GM23338 (cell line): Measurements from ENCODE around the gene DOCK1. TPM values are rescaled to one million over a fixed set of nuclear protein-coding genes. Genes with fewer than 3 reads are reported as not detected.

Experiments used
- ATAC-seq: fragments of 200-7000 bp; cut with Tn5 transposase; 3 replicates; pipeline ENCODE4 v1.9.1; 2020
- DNase-seq: peaks from one replicate; pipeline ENCODE4 v3.0.0-alpha.2; 2015; ENCODE audit warnings: low spot score
- H2AFZ ChIP-seq: fragments of 200-600 bp; sonication (generic); 2 replicates; pipeline ENCODE4 v1.8.0; 2016; ENCODE audit warnings: antibody characterized with exemption, mild to moderate bottlenecking, moderate library complexity
- H3F3A ChIP-seq: fragments of 200-600 bp; sonication (generic); replicated peaks from 2 replicates; pipeline ENCODE4 v1.8.0; 2017; ENCODE audit warnings: antibody characterized with exemption, mixed run types, low read depth
- H3K27ac ChIP-seq: fragments of 200-600 bp; sonication (generic); 2 replicates; pipeline ENCODE4 v1.6.1; 2016; ENCODE audit warnings: low read depth
- H3K27me3 ChIP-seq: fragments of 200-600 bp; sonication (generic); 2 replicates; pipeline ENCODE4 v1.8.0; 2016; ENCODE audit warnings: mild to moderate bottlenecking, mixed run types, moderate library complexity; ENCODE audit not compliant: insufficient read depth
- H3K36me3 ChIP-seq: fragments of 200-600 bp; sonication (generic); 2 replicates; pipeline ENCODE4 v1.8.0; 2016; ENCODE audit warnings: mild to moderate bottlenecking; ENCODE audit not compliant: insufficient read depth
- H3K4me1 ChIP-seq: fragments of 200-600 bp; sonication (generic); 2 replicates; pipeline ENCODE4 v1.8.0; 2016; ENCODE audit warnings: mild to moderate bottlenecking, moderate library complexity; ENCODE audit not compliant: insufficient read depth
- H3K4me2 ChIP-seq: fragments of 200-600 bp; sonication (generic); 2 replicates; pipeline ENCODE4 v1.7.1; 2017; ENCODE audit warnings: mixed run types
- H3K4me3 ChIP-seq: fragments of 200-600 bp; sonication (generic); 2 replicates; pipeline ENCODE4 v1.6.1; 2016; ENCODE audit warnings: mixed run types
- H3K79me2 ChIP-seq: fragments of 200-600 bp; sonication (generic); replicated peaks from 2 replicates; pipeline ENCODE4 v1.8.0; 2017; ENCODE audit warnings: mild to moderate bottlenecking; ENCODE audit not compliant: insufficient read depth
- H3K9me2 ChIP-seq: fragments of 200-600 bp; sonication (generic); 2 replicates; pipeline ENCODE4 v1.8.0; 2017; ENCODE audit not compliant: insufficient read depth
- H4K20me1 ChIP-seq: fragments of 200-600 bp; sonication (generic); replicated peaks from 2 replicates; pipeline ENCODE4 v1.8.0; 2017; ENCODE audit warnings: mild to moderate bottlenecking; ENCODE audit not compliant: insufficient read depth
- H3K27ac Mint-ChIP-seq: 2 replicates; pipeline ENCODE4 v1.8.0; 2020; ENCODE audit warnings: inconsistent platforms, mild to moderate bottlenecking, moderate library complexity, mixed read lengths
- H3K27me3 Mint-ChIP-seq: 3 replicates; pipeline ENCODE4 v1.8.0; 2022; ENCODE audit warnings: low read depth, mild to moderate bottlenecking, moderate library complexity, mixed read lengths, inconsistent platforms; ENCODE audit not compliant: insufficient read depth, poor library complexity
- H3K36me3 Mint-ChIP-seq: 3 replicates; pipeline ENCODE4 v1.8.0; 2021; ENCODE audit warnings: low read depth, mild to moderate bottlenecking, inconsistent platforms, moderate library complexity, mixed read lengths
- H3K4me1 Mint-ChIP-seq: 3 replicates; pipeline ENCODE4 v1.8.0; 2020; ENCODE audit warnings: mild to moderate bottlenecking, inconsistent platforms, mixed read lengths
- H3K4me3 Mint-ChIP-seq: 3 replicates; pipeline ENCODE4 v1.8.0; 2021; ENCODE audit warnings: moderate library complexity, mild to moderate bottlenecking, inconsistent platforms, mixed read lengths
- H3K9me3 Mint-ChIP-seq: 3 replicates; pipeline ENCODE4 v1.8.0; 2020; ENCODE audit warnings: moderate library complexity, mild to moderate bottlenecking, inconsistent platforms, mixed read lengths
- CREB1 ChIP-seq: fragments of 250-450 bp; sonication (Bioruptor Pico); IDR thresholded peaks from 2 replicates; pipeline ENCODE4 v1.5.0; 2020; ENCODE audit warnings: low read depth, mild to moderate bottlenecking, moderate library complexity
- CTCF ChIP-seq, 2 experiments: fragments of 200-600 bp in 1 of 2; sonication (generic) in 1 of 2; conservative IDR thresholded peaks; 2 replicates each; pipeline versions ENCODE4 v1.5.1 to v1.6.1; 2016 to 2017; ENCODE audit warnings: antibody characterized with exemption in 2 of 2, low read depth in 2 of 2, mild to moderate bottlenecking in 2 of 2, moderate library complexity in 1 of 2
- ETS1 ChIP-seq: IDR thresholded peaks from 2 replicates; pipeline ENCODE4 v1.6.1; 2016; ENCODE audit warnings: antibody characterized with exemption
- EZH2 ChIP-seq: fragments of 200-600 bp; sonication (generic); IDR thresholded peaks from one replicate; pipeline ENCODE4 v1.8.0; 2017; ENCODE audit warnings: antibody characterized with exemption, mild to moderate bottlenecking, low read depth; ENCODE audit not compliant: unreplicated experiment
- EZH2phosphoT487 ChIP-seq: fragments of 200-600 bp; sonication (generic); IDR thresholded peaks from one replicate; pipeline ENCODE4 v1.8.1; 2018; ENCODE audit warnings: antibody characterized with exemption; ENCODE audit not compliant: unreplicated experiment
- JUNB ChIP-seq: IDR thresholded peaks from one replicate; pipeline ENCODE4 v1.6.1; 2016; ENCODE audit warnings: antibody characterized with exemption; ENCODE audit not compliant: unreplicated experiment
- NANOG ChIP-seq: IDR thresholded peaks from 2 replicates; pipeline ENCODE4 v1.6.1; 2016; ENCODE audit warnings: antibody characterized with exemption, borderline replicate concordance
- POLR2AphosphoS5 ChIP-seq: IDR thresholded peaks from 2 replicates; pipeline ENCODE4 v1.6.1; 2016; ENCODE audit warnings: antibody characterized with exemption, low read depth
- REST ChIP-seq: IDR thresholded peaks from one replicate; pipeline ENCODE4 v1.6.1; 2018; ENCODE audit warnings: antibody characterized with exemption; ENCODE audit not compliant: unreplicated experiment
- STAT1 ChIP-seq: IDR thresholded peaks from one replicate; pipeline ENCODE4 v1.6.1; 2016; ENCODE audit warnings: antibody characterized with exemption; ENCODE audit not compliant: unreplicated experiment
- ZNF114 ChIP-seq: fragments of 250-450 bp; sonication (Bioruptor Pico); IDR thresholded peaks from 2 replicates; pipeline ENCODE4 v1.5.0; 2020; ENCODE audit warnings: mild to moderate bottlenecking, moderate library complexity
- ZNF331 ChIP-seq: fragments of 250-450 bp; sonication (Bioruptor Pico); IDR thresholded peaks from 2 replicates; pipeline ENCODE4 v1.5.0; 2020; ENCODE audit warnings: low read depth, mild to moderate bottlenecking, moderate library complexity
- polyA plus RNA-seq: library from polyadenylated mRNA; unstranded; fragments of >200 nt; fragmentation: Nextera tagmentation; extraction: Ambion mirVana; gene quantifications from 2 replicates; pipeline ENCODE4 v1.2.1, GENCODE V29; 2016
- total RNA-seq: library from RNA; depleted of rRNA; stranded (reverse); fragments of >200 nt; shearing (Covaris generic); gene quantifications from 2 replicates; pipeline ENCODE4 v1.2.3, GENCODE V29; 2014
- TF ChIP-seq, protein P1 (sequence below): fragments of 250-450 bp; sonication (Bioruptor Pico); IDR thresholded peaks from 2 replicates; pipeline ENCODE4 v1.5.0; 2020; ENCODE audit warnings: mild to moderate bottlenecking, moderate library complexity

DOCK1 gene
- total and polyA plus RNA-seq, 2 experiments from 2014 or later: 13.2 to 55.3 TPM

- TF ChIP-seq STAT1 (no peak), CTCF (conservative IDR thresholded peaks at IDR 0.05; ENCODE audit: low read depth in 2 of 2) (no peak), ZNF114 (CRISPR knock-in tag) (no peak), REST (no peak), CREB1 (no peak), ZNF331 (CRISPR knock-in tag) (no peak), JUNB (no peak), NANOG (no peak), POLR2AphosphoS5 (no peak), EZH2 (no peak), EZH2phosphoT487 (no peak), ETS1 (no peak)
- TF ChIP-seq, protein P1, sequence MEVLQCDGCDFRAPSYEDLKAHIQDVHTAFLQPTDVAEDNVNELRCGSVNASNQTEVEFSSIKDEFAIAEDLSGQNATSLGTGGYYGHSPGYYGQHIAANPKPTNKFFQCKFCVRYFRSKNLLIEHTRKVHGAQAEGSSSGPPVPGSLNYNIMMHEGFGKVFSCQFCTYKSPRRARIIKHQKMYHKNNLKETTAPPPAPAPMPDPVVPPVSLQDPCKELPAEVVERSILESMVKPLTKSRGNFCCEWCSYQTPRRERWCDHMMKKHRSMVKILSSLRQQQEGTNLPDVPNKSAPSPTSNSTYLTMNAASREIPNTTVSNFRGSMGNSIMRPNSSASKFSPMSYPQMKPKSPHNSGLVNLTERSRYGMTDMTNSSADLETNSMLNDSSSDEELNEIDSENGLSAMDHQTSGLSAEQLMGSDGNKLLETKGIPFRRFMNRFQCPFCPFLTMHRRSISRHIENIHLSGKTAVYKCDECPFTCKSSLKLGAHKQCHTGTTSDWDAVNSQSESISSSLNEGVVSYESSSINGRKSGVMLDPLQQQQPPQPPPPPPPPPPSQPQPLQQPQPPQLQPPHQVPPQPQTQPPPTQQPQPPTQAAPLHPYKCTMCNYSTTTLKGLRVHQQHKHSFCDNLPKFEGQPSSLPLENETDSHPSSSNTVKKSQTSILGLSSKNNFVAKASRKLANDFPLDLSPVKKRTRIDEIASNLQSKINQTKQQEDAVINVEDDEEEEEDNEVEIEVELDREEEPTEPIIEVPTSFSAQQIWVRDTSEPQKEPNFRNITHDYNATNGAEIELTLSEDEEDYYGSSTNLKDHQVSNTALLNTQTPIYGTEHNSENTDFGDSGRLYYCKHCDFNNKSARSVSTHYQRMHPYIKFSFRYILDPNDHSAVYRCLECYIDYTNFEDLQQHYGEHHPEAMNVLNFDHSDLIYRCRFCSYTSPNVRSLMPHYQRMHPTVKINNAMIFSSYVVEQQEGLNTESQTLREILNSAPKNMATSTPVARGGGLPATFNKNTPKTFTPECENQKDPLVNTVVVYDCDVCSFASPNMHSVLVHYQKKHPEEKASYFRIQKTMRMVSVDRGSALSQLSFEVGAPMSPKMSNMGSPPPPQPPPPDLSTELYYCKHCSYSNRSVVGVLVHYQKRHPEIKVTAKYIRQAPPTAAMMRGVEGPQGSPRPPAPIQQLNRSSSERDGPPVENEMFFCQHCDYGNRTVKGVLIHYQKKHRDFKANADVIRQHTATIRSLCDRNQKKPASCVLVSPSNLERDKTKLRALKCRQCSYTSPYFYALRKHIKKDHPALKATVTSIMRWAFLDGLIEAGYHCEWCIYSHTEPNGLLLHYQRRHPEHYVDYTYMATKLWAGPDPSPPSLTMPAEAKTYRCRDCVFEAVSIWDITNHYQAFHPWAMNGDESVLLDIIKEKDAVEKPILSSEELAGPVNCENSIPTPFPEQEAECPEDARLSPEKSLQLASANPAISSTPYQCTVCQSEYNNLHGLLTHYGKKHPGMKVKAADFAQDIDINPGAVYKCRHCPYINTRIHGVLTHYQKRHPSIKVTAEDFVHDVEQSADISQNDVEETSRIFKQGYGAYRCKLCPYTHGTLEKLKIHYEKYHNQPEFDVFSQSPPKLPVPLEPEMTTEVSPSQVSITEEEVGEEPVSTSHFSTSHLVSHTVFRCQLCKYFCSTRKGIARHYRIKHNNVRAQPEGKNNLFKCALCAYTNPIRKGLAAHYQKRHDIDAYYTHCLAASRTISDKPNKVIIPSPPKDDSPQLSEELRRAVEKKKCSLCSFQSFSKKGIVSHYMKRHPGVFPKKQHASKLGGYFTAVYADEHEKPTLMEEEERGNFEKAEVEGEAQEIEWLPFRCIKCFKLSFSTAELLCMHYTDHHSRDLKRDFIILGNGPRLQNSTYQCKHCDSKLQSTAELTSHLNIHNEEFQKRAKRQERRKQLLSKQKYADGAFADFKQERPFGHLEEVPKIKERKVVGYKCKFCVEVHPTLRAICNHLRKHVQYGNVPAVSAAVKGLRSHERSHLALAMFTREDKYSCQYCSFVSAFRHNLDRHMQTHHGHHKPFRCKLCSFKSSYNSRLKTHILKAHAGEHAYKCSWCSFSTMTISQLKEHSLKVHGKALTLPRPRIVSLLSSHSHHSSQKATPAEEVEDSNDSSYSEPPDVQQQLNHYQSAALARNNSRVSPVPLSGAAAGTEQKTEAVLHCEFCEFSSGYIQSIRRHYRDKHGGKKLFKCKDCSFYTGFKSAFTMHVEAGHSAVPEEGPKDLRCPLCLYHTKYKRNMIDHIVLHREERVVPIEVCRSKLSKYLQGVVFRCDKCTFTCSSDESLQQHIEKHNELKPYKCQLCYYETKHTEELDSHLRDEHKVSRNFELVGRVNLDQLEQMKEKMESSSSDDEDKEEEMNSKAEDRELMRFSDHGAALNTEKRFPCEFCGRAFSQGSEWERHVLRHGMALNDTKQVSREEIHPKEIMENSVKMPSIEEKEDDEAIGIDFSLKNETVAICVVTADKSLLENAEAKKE (CRISPR knock-in tag): no peak
- H4K20me1 ChIP-seq: no peaks in the 10 kb centered on the region
Measured at GRCh38 chr10:127089446-127089845, 184.2 kb downstream of the DOCK1 start.

More at GRCh38 chr10:127089446-127089845, 184.2 kb downstream of the DOCK1 start:
- no peaks in the 10 kb centered on the region for H3K36me3 ChIP-seq
- Mint-ChIP-seq H3K36me3 (peaks cover 25% of the 10 kb centered on the region), H3K4me3 (no peak overlapping the region), H3K4me1 (peaks cover 5% of the 10 kb centered on the region; the same call in 2 of the 3 replicates), H3K27me3 (peaks cover 8% of the 10 kb centered on the region), H3K9me3 (no peaks in the 10 kb centered on the region; the same call in 2 of the 3 replicates), H3K27ac (no peak overlapping the region)
- no peaks in the 10 kb centered on the region for H3K79me2 ChIP-seq
- no peak overlapping the region for H3K27ac ChIP-seq
- DNase-seq (no peak), ATAC-seq (no peak)
- H3K27me3 ChIP-seq: no peaks in the 10 kb centered on the region
- H3K9me2 ChIP-seq: no peaks in the 10 kb centered on the region
- H3K4me2 ChIP-seq: no peak overlapping the region
- no peaks in the 10 kb centered on the region for H3K4me1 ChIP-seq
- no peak overlapping the region for H3K4me3 ChIP-seq
- H2AFZ ChIP-seq: no peak overlapping the region
- no peaks in the 10 kb centered on the region for H3F3A ChIP-seq
